HEK293T (cell line): Measurements from ENCODE around the gene MRPL1.
A peak's percentile ranks its signal among the peaks of the same experiment; 100 is the strongest.

Experiments used
- CTCF ChIA-PET: fragments of 350-600 bp; formaldehyde crosslinking; extraction: SDS; loops from one replicate; lab custom pipeline; 2021; ENCODE audit warnings: antibody characterized with exemption, inconsistent platforms; lab: Yijun Ruan, JAX
- POLR2A ChIA-PET: fragments of 350-600 bp; formaldehyde crosslinking; extraction: SDS; loops from one replicate; lab custom pipeline; 2020; ENCODE audit warnings: antibody characterized with exemption, inconsistent platforms; lab: Yijun Ruan, JAX
- DNase-seq: peaks from one replicate; pipeline ENCODE4 v3.0.0; 2012; ENCODE audit warnings: mixed read lengths; ENCODE audit errors: extremely low spot score
- ARNT ChIP-seq: fragments of 450-650 bp; IDR thresholded peaks from 2 replicates; pipeline ENCODE4 v1.6.1; 2017; ENCODE audit warnings: mild to moderate bottlenecking
- BHLHE40 ChIP-seq: fragments of 450-650 bp; IDR thresholded peaks from 2 replicates; pipeline ENCODE4 v1.6.1; 2016; ENCODE audit warnings: mild to moderate bottlenecking, moderate library complexity, borderline replicate concordance
- CTBP1 ChIP-seq: fragments of 450-650 bp; IDR thresholded peaks from 2 replicates; pipeline ENCODE4 v1.6.1; 2016; ENCODE audit warnings: borderline replicate concordance
- ELF4 ChIP-seq: fragments of 450-650 bp; IDR thresholded peaks from 2 replicates; pipeline ENCODE4 v1.6.1; 2017; ENCODE audit warnings: antibody characterized with exemption
- FOXA1 ChIP-seq: fragments of 450-650 bp; IDR thresholded peaks from 2 replicates; pipeline ENCODE4 v1.6.1; 2016; ENCODE audit warnings: mild to moderate bottlenecking
- FOXK2 ChIP-seq: fragments of 450-650 bp; IDR thresholded peaks from 2 replicates; pipeline ENCODE4 v1.6.1; 2016; ENCODE audit warnings: mild to moderate bottlenecking
- FOXM1 ChIP-seq: fragments of 450-650 bp; IDR thresholded peaks from 2 replicates; pipeline ENCODE4 v1.6.1; 2017; ENCODE audit warnings: mild to moderate bottlenecking, borderline replicate concordance
- HDGF ChIP-seq: fragments of 450-650 bp; IDR thresholded peaks from 2 replicates; pipeline ENCODE4 v1.6.1; 2017; ENCODE audit warnings: antibody characterized with exemption, borderline replicate concordance
- L3MBTL2 ChIP-seq: fragments of 450-650 bp; conservative IDR thresholded peaks from 2 replicates; pipeline ENCODE4 v1.6.1; 2016; ENCODE audit warnings: mild to moderate bottlenecking
- LEF1 ChIP-seq: fragments of 450-650 bp; IDR thresholded peaks from 2 replicates; pipeline ENCODE4 v1.6.1; 2017; ENCODE audit warnings: mild to moderate bottlenecking, borderline replicate concordance
- NFRKB ChIP-seq: fragments of 450-650 bp; IDR thresholded peaks from 2 replicates; pipeline ENCODE4 v1.6.1; 2016; ENCODE audit warnings: mild to moderate bottlenecking, moderate library complexity
- SP1 ChIP-seq: fragments of 450-650 bp; IDR thresholded peaks from 2 replicates; pipeline ENCODE4 v1.6.1; 2017
- SUZ12 ChIP-seq: fragments of 450-650 bp; IDR thresholded peaks from 2 replicates; pipeline ENCODE4 v1.6.1; 2016; ENCODE audit warnings: mild to moderate bottlenecking
- TARDBP ChIP-seq: fragments of 450-650 bp; IDR thresholded peaks from 2 replicates; pipeline ENCODE4 v1.6.1; 2016
- ZNF384 ChIP-seq: fragments of 450-650 bp; IDR thresholded peaks from 2 replicates; pipeline ENCODE4 v1.6.1; 2016
- TF ChIP-seq, protein P1 (sequence below): fragments of 450-650 bp; IDR thresholded peaks from 2 replicates; pipeline ENCODE4 v1.6.1; 2016

Gene MRPL1

DNA sequence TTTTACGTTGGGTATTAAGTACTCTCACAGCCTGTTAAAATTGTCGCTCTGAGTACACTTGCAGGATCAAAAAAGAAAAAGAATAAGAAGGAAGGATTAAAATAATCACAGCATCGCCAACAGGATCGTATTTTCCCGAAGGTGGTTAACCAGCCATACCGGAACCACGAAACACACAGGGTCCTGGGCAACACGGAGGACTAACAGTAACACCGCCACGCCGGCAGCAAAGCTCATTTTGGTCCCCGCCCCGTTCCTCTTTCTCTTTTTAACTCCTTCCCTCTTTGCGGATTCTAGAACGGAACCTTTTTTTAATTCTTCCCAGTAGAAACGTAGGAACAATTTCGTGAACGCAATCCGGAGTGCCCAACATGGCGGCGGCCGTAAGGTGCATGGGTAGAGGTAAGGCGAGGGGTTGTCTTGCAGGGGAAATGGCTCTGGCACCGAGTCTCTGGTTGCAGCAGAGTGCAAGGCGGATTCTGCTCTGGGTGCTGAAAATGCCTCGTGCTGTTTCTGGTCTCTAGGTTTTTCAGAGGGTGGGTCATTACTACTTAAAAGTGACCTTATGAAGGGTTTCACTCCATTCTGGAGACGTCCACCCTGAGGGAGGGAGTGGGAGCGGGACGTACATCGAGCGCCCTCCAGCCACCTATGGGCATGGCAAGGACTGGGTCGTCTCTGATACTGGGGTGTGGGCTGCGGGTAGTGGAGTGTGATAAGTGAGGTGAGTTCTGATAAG, at the start of gene MRPL1:
TSS of gene MRPL1 (plus strand) at position 353 of the 739 bp plus-strand sequence. CDS start at position 372, 19 bp downstream.
- peak; percentile 80 for DNase-seq
- ChIA-PET CTCF (interaction anchor here (0.7 to 1.2 kb wide), 2 partner anchors 45 to 162 kb away, joined by 3 read pairs; no protein-coding TSS in a partner anchor), POLR2A (interaction anchor here (0.7 to 2.9 kb wide), 17 partner anchors 10 to 294 kb away, joined by 3 to 23 read pairs (median 4); partner anchors contain the start of genes CNOT6L and FRAS1)
- TF ChIP-seq NFRKB (peak; percentile 97), L3MBTL2 (peak; percentile 56), CTBP1 (peak; percentile 83), ZNF384 (no peak), HDGF (no peak), ELF4 (peak; percentile 51; the same call in 1 of the 2 replicates)

DNA sequence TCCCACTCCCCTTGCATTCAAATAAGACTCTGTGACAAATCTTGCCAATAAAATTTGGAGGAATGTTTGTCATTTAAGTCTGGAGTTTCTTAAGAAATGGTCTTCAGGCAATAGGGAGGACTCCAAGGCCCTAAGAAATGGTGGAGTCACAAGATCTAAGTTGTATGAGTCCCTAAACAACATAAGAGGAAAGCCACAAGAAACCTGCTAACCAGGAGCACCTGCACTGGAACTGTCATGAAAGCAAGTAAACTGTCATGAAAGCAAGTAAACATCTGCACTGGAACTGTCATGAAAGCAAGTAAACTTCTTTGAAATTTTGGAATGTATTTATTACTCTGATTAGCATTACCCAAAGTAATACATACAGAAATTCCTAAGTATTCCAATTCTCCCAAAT, 47.0 kb upstream of the MRPL1 start:
- TF ChIP-seq HDGF, result no peak
- TF ChIP-seq FOXM1, result no peak
- TF ChIP-seq FOXA1, result no peak
- no peak for TF ChIP-seq SP1
- no peak for TF ChIP-seq ARNT
- no peak for TF ChIP-seq CTBP1
- TF ChIP-seq BHLHE40, result no peak
- ChIA-PET POLR2A (no interaction called here), CTCF (no interaction called here)
- DNase-seq, result no peak

DNA sequence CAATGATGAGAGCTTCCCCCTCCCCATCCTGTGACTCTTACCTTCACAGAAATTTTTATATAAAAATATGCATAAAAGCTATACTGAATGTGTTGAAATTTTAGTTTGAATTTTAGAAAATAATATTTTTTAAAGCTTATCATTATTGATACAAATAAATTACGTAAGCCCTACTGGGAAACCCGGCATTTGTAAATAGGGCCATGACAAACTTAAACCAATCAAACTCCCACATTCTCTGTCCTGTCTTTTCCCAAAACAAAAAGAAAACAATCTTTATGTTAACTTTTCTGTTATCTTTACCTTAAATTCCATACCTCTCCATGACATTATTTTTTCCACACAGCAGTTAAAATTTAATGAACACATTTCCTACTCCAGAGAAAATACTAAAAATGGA, 46.1 kb upstream of the MRPL1 start:
- POLR2A ChIA-PET, result interaction anchor here (2.5 kb wide), 1 partner anchor 46 kb away, joined by 22 read pairs; the partner anchor contains the start of gene MRPL1
- CTCF ChIA-PET, result no interaction called here
- no peak for DNase-seq
- TF ChIP-seq BHLHE40, result no peak
- no peak for TF ChIP-seq FOXA1
- TF ChIP-seq CTBP1, result no peak
- TF ChIP-seq FOXK2, result no peak
- TF ChIP-seq ZNF384, result no peak
- no peak for TF ChIP-seq TARDBP
- TF ChIP-seq ELF4, result no peak
- TF ChIP-seq SP1, result no peak
- TF ChIP-seq ARNT, result no peak
- TF ChIP-seq L3MBTL2, result no peak
- no peak for TF ChIP-seq NFRKB
- no peak for TF ChIP-seq LEF1
- TF ChIP-seq HDGF, result no peak
- TF ChIP-seq, protein P1, sequence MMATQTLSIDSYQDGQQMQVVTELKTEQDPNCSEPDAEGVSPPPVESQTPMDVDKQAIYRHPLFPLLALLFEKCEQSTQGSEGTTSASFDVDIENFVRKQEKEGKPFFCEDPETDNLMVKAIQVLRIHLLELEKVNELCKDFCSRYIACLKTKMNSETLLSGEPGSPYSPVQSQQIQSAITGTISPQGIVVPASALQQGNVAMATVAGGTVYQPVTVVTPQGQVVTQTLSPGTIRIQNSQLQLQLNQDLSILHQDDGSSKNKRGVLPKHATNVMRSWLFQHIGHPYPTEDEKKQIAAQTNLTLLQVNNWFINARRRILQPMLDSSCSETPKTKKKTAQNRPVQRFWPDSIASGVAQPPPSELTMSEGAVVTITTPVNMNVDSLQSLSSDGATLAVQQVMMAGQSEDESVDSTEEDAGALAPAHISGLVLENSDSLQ, result no peak
- TF ChIP-seq FOXM1, result no peak
- no peak for TF ChIP-seq SUZ12

DNA sequence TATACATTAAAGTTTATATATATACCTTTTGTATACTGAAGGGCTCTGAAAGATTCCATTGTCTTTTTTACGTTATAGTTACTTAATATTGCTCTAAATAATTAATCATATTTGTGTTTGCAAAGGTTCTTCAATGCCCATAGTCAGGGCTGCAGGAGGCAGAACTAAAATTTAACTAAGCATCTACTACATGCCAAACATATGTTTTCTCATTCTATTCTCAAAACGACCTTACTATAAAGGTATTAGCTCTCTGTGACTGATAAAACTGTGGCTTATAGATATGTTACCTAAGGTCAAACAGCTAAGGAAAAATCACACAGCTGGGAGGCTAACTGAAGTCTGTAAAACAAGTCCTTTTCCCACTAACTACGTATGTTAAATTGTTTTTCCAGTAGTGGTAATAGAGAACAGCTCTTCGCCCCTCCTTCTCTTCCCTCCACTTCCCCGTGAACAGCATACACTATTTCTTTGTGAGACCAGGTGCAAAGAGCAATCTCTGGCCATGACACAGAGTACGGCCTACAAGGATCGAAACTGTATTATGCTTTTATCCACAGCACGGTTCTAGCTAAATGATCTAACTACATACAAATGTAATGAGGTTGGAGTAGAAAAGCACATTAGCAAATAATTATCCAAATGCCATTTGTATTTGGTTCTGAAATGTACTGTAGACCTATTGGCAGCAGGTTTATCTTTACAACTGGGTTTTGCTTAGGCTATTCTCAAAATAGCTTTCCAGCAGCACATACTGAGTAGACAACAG, 45.1 kb upstream of the MRPL1 start:
- CTCF ChIA-PET, result interaction anchor here (0.7 to 1.2 kb wide), 4 partner anchors 10 to 45 kb away, joined by 3 read pairs; partner anchors contain the start of gene MRPL1
- POLR2A ChIA-PET, result interaction anchor here (0.9 to 2.5 kb wide), 2 partner anchors 10 to 45 kb away, joined by 3 to 22 read pairs; partner anchors contain the start of gene MRPL1
- TF ChIP-seq FOXK2, result no peak
- TF ChIP-seq, protein P1, result no peak
- TF ChIP-seq SP1, result no peak
- no peak for TF ChIP-seq L3MBTL2
- TF ChIP-seq BHLHE40, result no peak
- no peak for TF ChIP-seq CTBP1
- TF ChIP-seq ARNT, result no peak
- no peak for TF ChIP-seq ELF4
- no peak for TF ChIP-seq HDGF
- no peak for TF ChIP-seq LEF1
- TF ChIP-seq ZNF384, result no peak
- TF ChIP-seq FOXA1, result no peak
- TF ChIP-seq NFRKB, result no peak
- no peak for TF ChIP-seq TARDBP
- no peak for DNase-seq

DNA sequence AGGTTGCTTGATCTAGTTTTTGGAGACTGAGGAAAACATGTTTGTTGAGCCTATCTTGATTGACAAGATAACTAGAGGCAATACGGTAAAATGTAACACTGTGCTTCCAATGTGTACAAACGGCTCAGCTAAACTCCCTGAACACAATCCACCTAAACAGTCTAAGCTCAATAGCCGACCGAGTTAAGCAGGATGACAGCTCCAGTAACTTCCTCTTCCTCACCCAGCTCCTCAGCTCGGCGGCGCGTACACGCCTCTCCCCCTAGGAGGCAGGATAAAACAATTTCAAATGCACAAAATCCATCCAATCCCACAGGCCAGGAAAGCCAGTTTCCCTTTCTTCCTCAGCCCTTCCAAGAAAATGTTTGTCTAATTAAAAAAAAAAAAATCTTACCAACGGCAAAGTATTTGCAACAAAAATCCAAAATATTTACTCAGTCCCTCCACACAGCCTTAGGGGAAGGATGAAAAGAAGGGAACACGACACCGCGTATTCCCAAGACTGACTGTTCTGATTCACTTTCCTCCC, 44.5 kb upstream of the MRPL1 start:
- no peak for TF ChIP-seq FOXM1
- no peak for TF ChIP-seq FOXK2
- no peak for TF ChIP-seq L3MBTL2
- no peak for TF ChIP-seq BHLHE40
- no peak for TF ChIP-seq TARDBP
- DNase-seq, result peak; percentile 70
- POLR2A ChIA-PET, result interaction anchor here (0.9 to 2.5 kb wide), 2 partner anchors 9 to 44 kb away, joined by 3 to 22 read pairs; partner anchors contain the start of gene MRPL1
- CTCF ChIA-PET, result interaction anchor here (0.5 to 1.2 kb wide), 5 partner anchors 9 to 44 kb away, joined by 3 read pairs; partner anchors contain the start of gene MRPL1
